Measurements from ENCODE around the gene MYRIP.

DNA sequence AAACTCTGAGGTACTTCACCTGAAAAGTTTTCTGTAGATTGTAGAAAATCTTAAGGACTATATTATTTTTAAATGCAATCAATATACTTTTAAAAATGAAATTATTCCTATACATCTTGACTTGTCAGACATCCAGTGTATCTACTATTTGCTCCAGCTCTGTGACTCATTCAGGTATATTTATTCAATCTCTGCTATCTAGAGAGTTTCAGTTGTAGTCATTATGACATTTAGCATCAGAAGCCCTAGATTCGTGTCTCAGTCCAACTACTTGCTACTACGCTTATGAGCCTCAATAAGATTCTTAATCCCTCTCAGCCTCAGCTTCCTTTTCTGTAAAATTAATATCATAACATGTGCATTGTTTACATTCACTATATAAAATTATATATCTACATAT is 477.8 kb downstream of the MYRIP start:
- TF ChIP-seq, protein P1, sequence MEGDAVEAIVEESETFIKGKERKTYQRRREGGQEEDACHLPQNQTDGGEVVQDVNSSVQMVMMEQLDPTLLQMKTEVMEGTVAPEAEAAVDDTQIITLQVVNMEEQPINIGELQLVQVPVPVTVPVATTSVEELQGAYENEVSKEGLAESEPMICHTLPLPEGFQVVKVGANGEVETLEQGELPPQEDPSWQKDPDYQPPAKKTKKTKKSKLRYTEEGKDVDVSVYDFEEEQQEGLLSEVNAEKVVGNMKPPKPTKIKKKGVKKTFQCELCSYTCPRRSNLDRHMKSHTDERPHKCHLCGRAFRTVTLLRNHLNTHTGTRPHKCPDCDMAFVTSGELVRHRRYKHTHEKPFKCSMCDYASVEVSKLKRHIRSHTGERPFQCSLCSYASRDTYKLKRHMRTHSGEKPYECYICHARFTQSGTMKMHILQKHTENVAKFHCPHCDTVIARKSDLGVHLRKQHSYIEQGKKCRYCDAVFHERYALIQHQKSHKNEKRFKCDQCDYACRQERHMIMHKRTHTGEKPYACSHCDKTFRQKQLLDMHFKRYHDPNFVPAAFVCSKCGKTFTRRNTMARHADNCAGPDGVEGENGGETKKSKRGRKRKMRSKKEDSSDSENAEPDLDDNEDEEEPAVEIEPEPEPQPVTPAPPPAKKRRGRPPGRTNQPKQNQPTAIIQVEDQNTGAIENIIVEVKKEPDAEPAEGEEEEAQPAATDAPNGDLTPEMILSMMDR (IDR thresholded peaks at IDR 0.05 in 2 of 3, conservative IDR thresholded peaks at IDR 0.05 in 1 of 3; ENCODE audit: borderline replicate concordance in 1 of 3, insufficient read depth in 1 of 3, low read depth in 2 of 3, low read length in 2 of 3), result no peak
- TF ChIP-seq ZFX (IDR thresholded peaks at IDR 0.05) (no peak), YY1 (IDR thresholded peaks at IDR 0.05; ENCODE audit: extremely low read depth, insufficient replicate concordance, low read depth, low read length) (no peak), POLR2A (IDR thresholded peaks at IDR 0.05; ENCODE audit: borderline replicate concordance, extremely low read depth, insufficient read depth, insufficient read length) (no peak), RAD21 (IDR thresholded peaks at IDR 0.05; ENCODE audit: low read depth) (no peak), POLR2AphosphoS5 (IDR thresholded peaks at IDR 0.05; ENCODE audit: low read depth, low read length) (no peak), EZH2 (IDR thresholded peaks at IDR 0.05) (no peak), EZH2phosphoT487 (IDR thresholded peaks at IDR 0.05; ENCODE audit: borderline replicate concordance) (no peak), SIN3A (IDR thresholded peaks at IDR 0.05; ENCODE audit: low read depth) (no peak)

Data from HCT116 (cell line).